Measurements from ENCODE around the gene XNDC1N. TPM values are rescaled to one million over a fixed set of nuclear protein-coding genes. Genes with fewer than 3 reads are reported as not detected.
"Not testable (repeated sequence)": the region's sequence is repeated elsewhere in the genome, so short reads cannot be mapped to it uniquely, and the experiment has no call there.

The XNDC1N gene
- polyA plus RNA-seq, 4 donors: 2.7 to 5.2 (median 4.0) TPM

DNA sequence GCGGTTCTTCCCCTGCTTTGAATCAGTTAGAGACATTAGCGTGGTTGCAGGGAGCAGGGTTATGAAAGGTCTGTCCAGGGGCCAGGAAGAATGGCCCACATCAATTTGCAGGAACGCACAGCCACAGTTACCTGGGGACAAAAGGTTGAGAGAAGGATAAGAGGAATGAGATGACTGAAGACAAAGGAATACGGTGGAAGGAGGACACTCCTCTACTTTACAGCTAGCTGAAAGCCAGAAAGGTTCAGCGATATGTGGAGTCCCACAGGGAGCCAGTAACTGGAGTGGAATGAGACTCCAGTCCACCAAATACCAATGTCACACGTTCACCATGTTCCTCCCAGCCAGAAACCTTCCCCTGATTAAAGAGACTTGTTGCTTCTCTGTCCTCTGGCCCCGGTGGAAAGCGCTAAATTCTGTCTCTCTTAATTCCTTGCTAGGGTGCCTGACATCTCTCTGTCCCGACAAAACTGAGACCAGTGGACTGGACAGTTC, 10.7 kb downstream of the XNDC1N start:
- peaks cover 0 to 27% (median 17%) of the 10 kb centered on the region in 3 donors for H3K36me3 ChIP-seq (ENCODE audit: control insufficient read depth in 3 of 3, insufficient read depth in 2 of 3, low read depth in 1 of 3, low read length in 3 of 3)

DNA sequence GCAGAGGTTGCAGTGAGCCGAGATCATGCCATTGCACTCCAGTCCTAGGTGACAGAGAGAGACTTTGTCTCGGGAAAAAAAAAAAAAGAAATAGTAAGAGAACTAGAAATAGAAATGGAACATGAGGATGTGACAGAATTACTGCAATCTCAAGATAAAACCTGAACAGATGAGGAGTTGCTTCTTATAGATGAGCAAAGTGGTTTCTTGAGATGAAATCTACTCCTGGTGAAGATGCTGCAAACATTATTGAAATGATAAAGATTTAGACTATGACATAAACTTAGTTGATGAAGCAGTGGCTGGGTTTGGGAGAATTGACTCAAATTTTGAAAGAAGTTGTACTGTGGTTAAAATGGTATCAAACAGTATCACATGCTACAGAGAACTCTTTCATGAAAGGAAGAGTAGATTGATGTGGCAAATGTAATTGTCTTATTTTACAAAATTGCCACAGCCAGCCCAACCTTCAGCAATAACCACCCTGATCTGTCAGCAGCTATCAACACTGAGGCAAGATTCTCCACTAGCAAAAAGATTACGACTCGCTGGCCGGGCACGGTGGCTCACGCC, 13.7 kb downstream of the XNDC1N start:
- WGBS, 3 donors: 91 to 96% (median 92%) methylated on average over 7 of the region's 7 CpGs
- no peak for FAIRE-seq

More for the DNA sequence above, 10.7 kb downstream of the XNDC1N start:
- no peak for DNase-seq
- H3K27ac ChIP-seq (ENCODE audit: low read depth in 1 of 3, low read length in 2 of 3): no peak overlapping the region
- WGBS, 3 donors: 88 to 94% (median 93%) methylated on average over 9 of the region's 9 CpGs
- H3K4me3 ChIP-seq (ENCODE audit: low read depth in 1 of 3, low read length in 3 of 3): no peak overlapping the region
- H3K4me1 ChIP-seq (ENCODE audit: control insufficient read depth in 3 of 3, insufficient read depth in 2 of 3, low read depth in 1 of 3, low read length in 2 of 3): no peaks in the 10 kb centered on the region
- no peaks in the 10 kb centered on the region for H3K27me3 ChIP-seq (ENCODE audit: control insufficient read depth in 3 of 3, insufficient read depth in 3 of 3, low read length in 3 of 3)
- no peaks in the 10 kb centered on the region for H3K9me3 ChIP-seq (ENCODE audit: control insufficient read depth in 2 of 2, insufficient read depth in 1 of 2, low read depth in 1 of 2, low read length in 1 of 2)
- no peak for FAIRE-seq

GRCh38 chr11:71913756-71914526, 14.5 kb downstream of the XNDC1N start:
- H3K27me3 ChIP-seq (ENCODE audit: control insufficient read depth in 3 of 3, insufficient read depth in 3 of 3, low read length in 3 of 3): no peaks in the 10 kb centered on the region
- no peak for DNase-seq
- H3K4me1 ChIP-seq (ENCODE audit: control insufficient read depth in 3 of 3, insufficient read depth in 2 of 3, low read depth in 1 of 3, low read length in 2 of 3): no peaks in the 10 kb centered on the region
- no peak overlapping the region for H3K4me3 ChIP-seq (ENCODE audit: low read depth in 1 of 3, low read length in 3 of 3)
- 90 to 97% (median 97%) methylated on average over 5 of the region's 5 CpGs for WGBS, 3 donors
- no peaks in the 10 kb centered on the region for H3K9me3 ChIP-seq (ENCODE audit: control insufficient read depth in 2 of 2, insufficient read depth in 1 of 2, low read depth in 1 of 2, low read length in 1 of 2)
- no peak for FAIRE-seq
- H3K36me3 ChIP-seq (ENCODE audit: control insufficient read depth in 3 of 3, insufficient read depth in 2 of 3, low read depth in 1 of 3, low read length in 3 of 3): peaks cover 0 to 26% (median 20%) of the 10 kb centered on the region in 3 donors
- no peak overlapping the region for H3K27ac ChIP-seq (ENCODE audit: low read depth in 1 of 3, low read length in 2 of 3)

More for the DNA sequence above, 13.7 kb downstream of the XNDC1N start:
- Histone ChIP-seq H3K36me3 (ENCODE audit: control insufficient read depth in 3 of 3, insufficient read depth in 2 of 3, low read depth in 1 of 3, low read length in 3 of 3) (peaks cover 0 to 26% (median 20%) of the 10 kb centered on the region in 3 donors), H3K27ac (ENCODE audit: low read depth in 1 of 3, low read length in 2 of 3) (no peak overlapping the region), H3K27me3 (ENCODE audit: control insufficient read depth in 3 of 3, insufficient read depth in 3 of 3, low read length in 3 of 3) (no peaks in the 10 kb centered on the region), H3K4me3 (ENCODE audit: low read depth in 1 of 3, low read length in 3 of 3) (no peak overlapping the region), H3K4me1 (ENCODE audit: control insufficient read depth in 3 of 3, insufficient read depth in 2 of 3, low read depth in 1 of 3, low read length in 2 of 3) (no peaks in the 10 kb centered on the region), H3K9me3 (ENCODE audit: control insufficient read depth in 2 of 2, insufficient read depth in 1 of 2, low read depth in 1 of 2, low read length in 1 of 2) (no peaks in the 10 kb centered on the region)
- no peak for DNase-seq

- H3K27me3 ChIP-seq (ENCODE audit: control insufficient read depth in 3 of 3, insufficient read depth in 3 of 3, low read length in 3 of 3); H3K27ac ChIP-seq (ENCODE audit: low read depth in 1 of 3, low read length in 2 of 3); H3K4me3 ChIP-seq (ENCODE audit: low read depth in 1 of 3, low read length in 3 of 3); FAIRE-seq; H3K4me1 ChIP-seq (ENCODE audit: control insufficient read depth in 3 of 3, insufficient read depth in 2 of 3, low read depth in 1 of 3, low read length in 2 of 3); H3K9me3 ChIP-seq (ENCODE audit: control insufficient read depth in 2 of 2, insufficient read depth in 1 of 2, low read depth in 1 of 2, low read length in 1 of 2); DNase-seq: not testable (repeated sequence)
- peaks cover 0 to 20% (median 13%) of the 10 kb centered on the region in 3 donors for H3K36me3 ChIP-seq (ENCODE audit: control insufficient read depth in 3 of 3, insufficient read depth in 2 of 3, low read depth in 1 of 3, low read length in 3 of 3)
- 64 to 83% (median 65%) methylated on average over 10 of the region's 10 CpGs for WGBS, 3 donors
These were observed 16.4 kb downstream of the XNDC1N start for GRCh38 chr11:71911986-71912340.

GRCh38 chr11:71911321-71911985, 16.9 kb downstream of the XNDC1N start:
- H3K36me3 ChIP-seq (ENCODE audit: control insufficient read depth in 3 of 3, insufficient read depth in 2 of 3, low read depth in 1 of 3, low read length in 3 of 3): peaks cover 0 to 20% (median 13%) of the 10 kb centered on the region in 3 donors
- 83 to 93% (median 87%) methylated on average over 10 of the region's 10 CpGs for WGBS, 3 donors
- not testable (repeated sequence) for H3K27me3 ChIP-seq (ENCODE audit: control insufficient read depth in 3 of 3, insufficient read depth in 3 of 3, low read length in 3 of 3); H3K27ac ChIP-seq (ENCODE audit: low read depth in 1 of 3, low read length in 2 of 3); H3K4me3 ChIP-seq (ENCODE audit: low read depth in 1 of 3, low read length in 3 of 3); H3K4me1 ChIP-seq (ENCODE audit: control insufficient read depth in 3 of 3, insufficient read depth in 2 of 3, low read depth in 1 of 3, low read length in 2 of 3); DNase-seq; H3K9me3 ChIP-seq (ENCODE audit: control insufficient read depth in 2 of 2, insufficient read depth in 1 of 2, low read depth in 1 of 2, low read length in 1 of 2); FAIRE-seq

DNA sequence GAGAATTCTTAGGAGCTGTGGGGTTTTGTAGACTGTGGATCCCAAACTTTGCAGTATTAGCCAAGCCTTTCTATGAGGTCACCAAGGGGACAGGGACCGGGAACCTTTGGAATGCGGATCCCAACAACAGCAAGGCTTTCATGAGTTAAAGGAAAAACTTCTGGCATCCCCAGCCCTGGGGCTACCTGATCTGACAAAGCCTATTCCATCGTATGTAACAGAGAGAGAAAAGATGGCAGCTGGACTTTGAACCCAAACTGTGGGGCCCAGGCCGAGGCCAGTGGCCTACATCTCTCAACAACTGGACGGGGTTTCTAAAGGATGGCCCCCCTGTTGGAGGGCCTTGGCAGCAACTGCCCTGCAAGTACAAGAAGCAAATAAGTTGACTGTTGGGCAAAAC, 17.6 kb downstream of the XNDC1N start:
- peaks cover 0 to 18% (median 9%) of the 10 kb centered on the region in 3 donors for H3K36me3 ChIP-seq (ENCODE audit: control insufficient read depth in 3 of 3, insufficient read depth in 2 of 3, low read depth in 1 of 3, low read length in 3 of 3)
- H3K4me1 ChIP-seq (ENCODE audit: control insufficient read depth in 3 of 3, insufficient read depth in 2 of 3, low read depth in 1 of 3, low read length in 2 of 3); H3K4me3 ChIP-seq (ENCODE audit: low read depth in 1 of 3, low read length in 3 of 3); FAIRE-seq; H3K27ac ChIP-seq (ENCODE audit: low read depth in 1 of 3, low read length in 2 of 3); H3K9me3 ChIP-seq (ENCODE audit: control insufficient read depth in 2 of 2, insufficient read depth in 1 of 2, low read depth in 1 of 2, low read length in 1 of 2); H3K27me3 ChIP-seq (ENCODE audit: control insufficient read depth in 3 of 3, insufficient read depth in 3 of 3, low read length in 3 of 3); DNase-seq: not testable (repeated sequence)
- 75 to 83% (median 81%) methylated on average over 5 of the region's 5 CpGs for WGBS, 3 donors

DNA sequence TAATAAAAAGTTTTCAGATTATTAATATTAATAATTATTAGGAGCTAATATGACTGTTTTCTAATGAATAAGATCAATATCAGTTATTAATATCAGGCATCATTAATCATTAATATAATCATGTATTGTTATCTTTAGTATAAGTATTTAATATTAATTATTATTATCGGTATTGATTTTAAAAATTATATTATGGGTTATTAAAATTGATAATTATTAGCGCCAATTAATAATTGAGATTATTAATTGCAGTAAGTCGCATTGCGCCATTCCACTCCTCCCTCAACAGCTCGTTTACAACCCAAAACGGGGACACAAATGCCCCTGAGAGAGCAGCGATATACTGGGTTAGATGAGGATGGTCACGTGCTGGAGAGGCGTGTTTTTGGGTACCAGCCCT, 20.2 kb downstream of the XNDC1N start:
- Histone ChIP-seq H3K9me3 (ENCODE audit: control insufficient read depth in 2 of 2, insufficient read depth in 1 of 2, low read depth in 1 of 2, low read length in 1 of 2) (no peaks in the 10 kb centered on the region), H3K27me3 (ENCODE audit: control insufficient read depth in 3 of 3, insufficient read depth in 3 of 3, low read length in 3 of 3) (no peaks in the 10 kb centered on the region), H3K4me1 (ENCODE audit: control insufficient read depth in 3 of 3, insufficient read depth in 2 of 3, low read depth in 1 of 3, low read length in 2 of 3) (peaks cover 0 to 6% (median 0%) of the 10 kb centered on the region in 3 donors), H3K27ac (ENCODE audit: low read depth in 1 of 3, low read length in 2 of 3) (no peak overlapping the region), H3K36me3 (ENCODE audit: control insufficient read depth in 3 of 3, insufficient read depth in 2 of 3, low read depth in 1 of 3, low read length in 3 of 3) (peaks cover 0 to 12% (median 4%) of the 10 kb centered on the region in 3 donors), H3K4me3 (ENCODE audit: low read depth in 1 of 3, low read length in 3 of 3) (no peak overlapping the region)
- no peak for DNase-seq
- 79 to 91% (median 84%) methylated on average over 9 of the region's 9 CpGs for WGBS, 3 donors
- no peak for FAIRE-seq

- not testable (repeated sequence) for H3K27me3 ChIP-seq (ENCODE audit: control insufficient read depth in 3 of 3, insufficient read depth in 3 of 3, low read length in 3 of 3); H3K36me3 ChIP-seq (ENCODE audit: control insufficient read depth in 3 of 3, insufficient read depth in 2 of 3, low read depth in 1 of 3, low read length in 3 of 3); H3K27ac ChIP-seq (ENCODE audit: low read depth in 1 of 3, low read length in 2 of 3); FAIRE-seq; DNase-seq; H3K9me3 ChIP-seq (ENCODE audit: control insufficient read depth in 2 of 2, insufficient read depth in 1 of 2, low read depth in 1 of 2, low read length in 1 of 2); H3K4me3 ChIP-seq (ENCODE audit: low read depth in 1 of 3, low read length in 3 of 3); H3K4me1 ChIP-seq (ENCODE audit: control insufficient read depth in 3 of 3, insufficient read depth in 2 of 3, low read depth in 1 of 3, low read length in 2 of 3)
- WGBS, 3 donors: 92 to 96% (median 94%) methylated on average over 14 of the region's 14 CpGs
These were observed 27.3 kb downstream of the XNDC1N start for GRCh38 chr11:71901137-71901536.
